Measurements from ENCODE around the gene CEP112.
"Not testable (repeated sequence)": the region's sequence is repeated elsewhere in the genome, so short reads cannot be mapped to it uniquely, and the experiment has no call there.

CEP112 gene

DNA sequence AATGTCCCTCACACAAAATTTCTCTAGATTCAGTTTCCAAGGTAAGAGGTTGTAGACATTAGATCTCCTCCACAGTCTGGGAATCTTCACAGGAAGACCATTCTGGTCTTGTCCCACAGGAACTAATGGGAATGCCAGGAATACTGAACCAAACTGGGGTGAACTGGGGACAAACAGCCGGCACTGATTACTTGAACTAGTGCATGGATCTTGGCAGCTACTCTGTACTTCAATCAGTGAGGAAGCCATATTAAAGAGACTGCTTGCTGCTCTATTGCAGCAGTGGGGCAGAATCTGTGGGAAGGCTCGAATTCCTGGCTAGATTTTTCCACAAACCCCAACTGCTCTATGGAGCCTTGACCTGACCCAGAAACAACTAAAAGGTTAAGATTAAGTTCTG is 361.6 kb downstream of the CEP112 start:
- TF ChIP-seq CTCF (conservative IDR thresholded peaks at IDR 0.05), result no peak
- no peak overlapping the region for H3K27ac ChIP-seq

DNA sequence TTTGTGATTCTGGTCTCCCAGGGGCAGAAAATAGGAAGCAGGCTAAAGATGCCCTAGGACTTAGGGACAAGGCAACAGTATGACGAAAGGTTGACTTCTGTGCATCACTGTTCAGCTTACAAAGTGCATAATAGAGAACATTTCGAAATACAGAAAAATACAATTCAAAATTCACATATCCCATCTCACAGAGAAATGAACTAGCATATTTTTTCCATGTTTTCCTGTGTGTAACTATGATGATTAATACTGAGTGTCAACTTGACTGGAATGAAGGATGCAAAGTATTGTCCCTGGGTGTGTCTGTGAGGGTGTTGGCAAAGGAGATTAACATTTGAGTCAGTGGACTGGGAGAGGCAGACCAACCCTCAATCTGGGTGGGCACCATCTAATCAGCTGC is 365.4 kb downstream of the CEP112 start:
- not testable (repeated sequence) for H3K27ac ChIP-seq

- H3K27ac ChIP-seq, result no peak overlapping the region
- no peak for TF ChIP-seq CTCF (conservative IDR thresholded peaks at IDR 0.05)
Observed at GRCh38 chr17:65824901-65825300, 367.0 kb downstream of the CEP112 start.

- no peak overlapping the region for H3K27ac ChIP-seq
- no peak for TF ChIP-seq CTCF (conservative IDR thresholded peaks at IDR 0.05)
Observed at GRCh38 chr17:65823713-65824112, 368.2 kb downstream of the CEP112 start.

DNA sequence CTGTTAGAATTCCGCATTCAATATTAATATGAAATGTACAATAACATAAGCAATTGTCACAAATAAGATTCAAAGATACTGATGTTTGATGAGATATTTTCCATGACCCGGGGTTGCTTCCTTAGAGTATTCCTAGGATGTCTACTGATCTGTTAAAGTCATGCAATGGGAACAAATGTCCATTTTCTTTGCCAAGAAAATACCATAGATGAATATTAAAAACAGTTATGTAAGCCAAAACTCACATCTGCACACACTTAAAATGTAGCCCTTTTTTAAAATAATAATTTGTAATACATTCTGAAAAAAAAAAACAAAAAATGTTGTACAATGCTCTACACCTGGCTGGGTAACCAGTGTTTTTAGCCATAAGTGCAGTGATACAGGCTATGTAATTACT is 371.1 kb downstream of the CEP112 start:
- peak overlapping the region; percentile 41 for H3K27ac ChIP-seq
- TF ChIP-seq CTCF (conservative IDR thresholded peaks at IDR 0.05), result no peak

GRCh38 chr17:65820306-65820705 is 371.6 kb downstream of the CEP112 start:
- no peak for TF ChIP-seq CTCF (conservative IDR thresholded peaks at IDR 0.05)
- H3K27ac ChIP-seq, result peak overlapping the region; percentile 41

DNA sequence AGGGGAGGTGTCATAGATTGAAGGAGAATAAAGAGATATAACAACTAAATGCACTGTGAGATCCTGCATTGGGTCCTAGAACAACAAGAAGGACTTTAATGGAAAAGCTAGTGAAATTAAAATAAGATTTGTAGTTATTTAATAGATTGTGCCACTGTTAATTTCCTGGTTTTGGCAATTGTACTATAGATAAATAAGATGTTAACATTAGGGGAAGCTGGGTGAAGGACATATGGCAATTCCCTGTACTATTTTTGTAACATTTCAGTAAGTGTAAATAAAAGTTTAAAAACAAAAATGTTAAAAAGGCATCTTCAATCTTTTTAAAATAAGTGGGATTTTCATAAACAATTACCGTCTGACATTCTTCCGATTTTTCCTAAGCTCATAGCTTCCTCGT is 372.1 kb downstream of the CEP112 start:
- peak overlapping the region; percentile 41 for H3K27ac ChIP-seq
- no peak for TF ChIP-seq CTCF (conservative IDR thresholded peaks at IDR 0.05)

DNA sequence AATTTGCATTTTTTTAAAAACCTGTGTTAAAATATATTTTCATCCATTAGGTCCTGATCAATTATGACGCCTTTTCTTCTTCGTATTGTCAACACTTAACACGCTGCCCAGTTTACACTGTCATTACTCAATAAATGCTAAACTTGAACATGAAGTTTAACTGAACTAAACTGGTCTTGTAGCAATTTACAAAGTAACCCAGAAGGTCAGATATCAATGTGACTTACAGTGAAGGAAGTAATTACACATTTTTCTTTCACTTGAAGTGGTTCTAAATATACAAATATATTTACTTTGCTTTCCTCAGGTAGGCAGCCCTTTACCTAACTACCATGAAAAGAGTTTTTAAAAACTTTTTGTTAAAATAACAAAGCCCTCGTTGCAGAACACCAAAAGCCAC is 374.0 kb downstream of the CEP112 start:
- no peak overlapping the region for H3K27ac ChIP-seq
- TF ChIP-seq CTCF (conservative IDR thresholded peaks at IDR 0.05), result no peak

All from VCaP (cell line).